ENCODE data around the gene EVA1B. TPM values are rescaled to one million over a fixed set of nuclear protein-coding genes. Genes with fewer than 3 reads are reported as not detected.
A peak's percentile ranks its signal among the peaks of the same experiment; 100 is the strongest.

EVA1B gene
- total RNA-seq, 1 experiment from 2014 or later, result 79.0 TPM

DNA sequence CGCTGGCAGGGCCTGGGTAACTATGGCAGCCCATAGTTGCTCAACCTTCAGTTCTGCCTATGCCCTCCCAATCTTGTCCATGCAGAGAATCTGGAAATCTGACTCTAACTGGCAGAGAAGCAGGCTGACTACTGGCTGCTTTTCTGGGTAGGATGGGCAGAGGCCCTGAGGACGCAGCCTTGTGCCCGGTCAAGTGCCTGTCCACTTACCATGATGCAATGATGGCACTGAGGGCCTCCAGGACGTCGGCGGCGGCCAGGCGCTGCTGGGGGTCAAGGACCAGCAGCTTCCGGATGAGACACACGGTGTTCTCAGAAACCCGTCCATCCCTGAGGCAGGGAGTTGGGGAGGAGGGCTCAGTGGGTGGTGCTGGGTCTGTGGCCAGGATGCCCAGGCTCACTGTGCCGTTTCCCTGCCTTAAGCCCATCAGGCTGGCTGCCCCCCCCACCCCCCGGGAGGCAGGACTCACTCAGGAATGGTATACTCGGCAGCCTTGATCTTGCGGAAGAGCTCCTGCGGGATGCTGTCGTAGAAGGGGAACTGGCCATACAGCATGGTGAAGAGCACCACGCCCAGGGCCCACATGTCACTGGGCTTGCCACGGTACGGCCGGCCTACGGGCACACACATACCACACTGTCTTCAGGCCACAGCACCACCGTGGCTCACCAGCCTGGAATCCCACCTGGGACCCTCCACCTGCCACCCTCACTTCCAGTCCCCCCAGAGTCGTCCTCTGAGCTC, 20.4 kb upstream of the EVA1B start:
- peaks cover 5% of the 10 kb centered on the region; the same call in 1 of the 2 replicates for H3K4me1 ChIP-seq (ENCODE audit: control insufficient read depth, insufficient read depth, low read length)
- in situ Hi-C loops (cut with HindIII; ENCODE audit: low pct_unique_long_range_greater_than_20kb, low sequenced_read_pairs), result no loop called here
- H3K9me3 ChIP-seq (ENCODE audit: control insufficient read depth, insufficient read depth, low read depth, low read length), result no peaks in the 10 kb centered on the region
- peaks cover 2% of the 10 kb centered on the region; the same call in 1 of the 2 replicates for H3K36me3 ChIP-seq (ENCODE audit: control insufficient read depth, insufficient read depth, low read length)
- H3K4me3 ChIP-seq (ENCODE audit: low read depth in 2 of 2, low read length in 2 of 2), result no peak overlapping the region
- ChIA-PET CTCF (interaction anchor here (0.6 to 1.5 kb wide), 4 partner anchors 21 to 63 kb away, joined by 3 to 11 read pairs (median 6); no protein-coding TSS in a partner anchor), POLR2A (interaction anchor here (0.6 kb wide), 1 partner anchor 76 kb away, joined by 5 read pairs; no protein-coding TSS in a partner anchor)
- DNase-seq (ENCODE audit: low read depth, low spot score) (no peak), ATAC-seq (no peak)
- TF ChIP-seq SIN3A (IDR thresholded peaks at IDR 0.05; ENCODE audit: borderline replicate concordance, insufficient read depth, low read depth, low read length) (no peak), TCF7L2 (IDR thresholded peaks at IDR 0.05; ENCODE audit: low read depth, low read length) (no peak), POLR2AphosphoS5 (IDR thresholded peaks at IDR 0.05; ENCODE audit: low read depth, low read length) (no peak)
- TF ChIP-seq, protein P1, sequence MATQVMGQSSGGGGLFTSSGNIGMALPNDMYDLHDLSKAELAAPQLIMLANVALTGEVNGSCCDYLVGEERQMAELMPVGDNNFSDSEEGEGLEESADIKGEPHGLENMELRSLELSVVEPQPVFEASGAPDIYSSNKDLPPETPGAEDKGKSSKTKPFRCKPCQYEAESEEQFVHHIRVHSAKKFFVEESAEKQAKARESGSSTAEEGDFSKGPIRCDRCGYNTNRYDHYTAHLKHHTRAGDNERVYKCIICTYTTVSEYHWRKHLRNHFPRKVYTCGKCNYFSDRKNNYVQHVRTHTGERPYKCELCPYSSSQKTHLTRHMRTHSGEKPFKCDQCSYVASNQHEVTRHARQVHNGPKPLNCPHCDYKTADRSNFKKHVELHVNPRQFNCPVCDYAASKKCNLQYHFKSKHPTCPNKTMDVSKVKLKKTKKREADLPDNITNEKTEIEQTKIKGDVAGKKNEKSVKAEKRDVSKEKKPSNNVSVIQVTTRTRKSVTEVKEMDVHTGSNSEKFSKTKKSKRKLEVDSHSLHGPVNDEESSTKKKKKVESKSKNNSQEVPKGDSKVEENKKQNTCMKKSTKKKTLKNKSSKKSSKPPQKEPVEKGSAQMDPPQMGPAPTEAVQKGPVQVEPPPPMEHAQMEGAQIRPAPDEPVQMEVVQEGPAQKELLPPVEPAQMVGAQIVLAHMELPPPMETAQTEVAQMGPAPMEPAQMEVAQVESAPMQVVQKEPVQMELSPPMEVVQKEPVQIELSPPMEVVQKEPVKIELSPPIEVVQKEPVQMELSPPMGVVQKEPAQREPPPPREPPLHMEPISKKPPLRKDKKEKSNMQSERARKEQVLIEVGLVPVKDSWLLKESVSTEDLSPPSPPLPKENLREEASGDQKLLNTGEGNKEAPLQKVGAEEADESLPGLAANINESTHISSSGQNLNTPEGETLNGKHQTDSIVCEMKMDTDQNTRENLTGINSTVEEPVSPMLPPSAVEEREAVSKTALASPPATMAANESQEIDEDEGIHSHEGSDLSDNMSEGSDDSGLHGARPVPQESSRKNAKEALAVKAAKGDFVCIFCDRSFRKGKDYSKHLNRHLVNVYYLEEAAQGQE (IDR thresholded peaks at IDR 0.05; ENCODE audit: insufficient read depth in 1 of 2, low read depth in 2 of 2, low read length in 1 of 2), result no peak
- TF ChIP-seq, protein P2, sequence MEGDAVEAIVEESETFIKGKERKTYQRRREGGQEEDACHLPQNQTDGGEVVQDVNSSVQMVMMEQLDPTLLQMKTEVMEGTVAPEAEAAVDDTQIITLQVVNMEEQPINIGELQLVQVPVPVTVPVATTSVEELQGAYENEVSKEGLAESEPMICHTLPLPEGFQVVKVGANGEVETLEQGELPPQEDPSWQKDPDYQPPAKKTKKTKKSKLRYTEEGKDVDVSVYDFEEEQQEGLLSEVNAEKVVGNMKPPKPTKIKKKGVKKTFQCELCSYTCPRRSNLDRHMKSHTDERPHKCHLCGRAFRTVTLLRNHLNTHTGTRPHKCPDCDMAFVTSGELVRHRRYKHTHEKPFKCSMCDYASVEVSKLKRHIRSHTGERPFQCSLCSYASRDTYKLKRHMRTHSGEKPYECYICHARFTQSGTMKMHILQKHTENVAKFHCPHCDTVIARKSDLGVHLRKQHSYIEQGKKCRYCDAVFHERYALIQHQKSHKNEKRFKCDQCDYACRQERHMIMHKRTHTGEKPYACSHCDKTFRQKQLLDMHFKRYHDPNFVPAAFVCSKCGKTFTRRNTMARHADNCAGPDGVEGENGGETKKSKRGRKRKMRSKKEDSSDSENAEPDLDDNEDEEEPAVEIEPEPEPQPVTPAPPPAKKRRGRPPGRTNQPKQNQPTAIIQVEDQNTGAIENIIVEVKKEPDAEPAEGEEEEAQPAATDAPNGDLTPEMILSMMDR (IDR thresholded peaks at IDR 0.05), result no peak
- no peaks in the 10 kb centered on the region for H3K27me3 ChIP-seq (ENCODE audit: control insufficient read depth, insufficient read depth, low read length)
- no TSS peak for BruUV-seq (replicated peaks)
- H3K27ac ChIP-seq (ENCODE audit: low read length), result no peak overlapping the region
- intact Hi-C loops (cut with micrococcal nuclease; ENCODE audit: unreplicated experiment), result loop anchor here (2.0 kb wide), 1 partner anchor 77 kb away; no protein-coding TSS in a partner anchor

DNA sequence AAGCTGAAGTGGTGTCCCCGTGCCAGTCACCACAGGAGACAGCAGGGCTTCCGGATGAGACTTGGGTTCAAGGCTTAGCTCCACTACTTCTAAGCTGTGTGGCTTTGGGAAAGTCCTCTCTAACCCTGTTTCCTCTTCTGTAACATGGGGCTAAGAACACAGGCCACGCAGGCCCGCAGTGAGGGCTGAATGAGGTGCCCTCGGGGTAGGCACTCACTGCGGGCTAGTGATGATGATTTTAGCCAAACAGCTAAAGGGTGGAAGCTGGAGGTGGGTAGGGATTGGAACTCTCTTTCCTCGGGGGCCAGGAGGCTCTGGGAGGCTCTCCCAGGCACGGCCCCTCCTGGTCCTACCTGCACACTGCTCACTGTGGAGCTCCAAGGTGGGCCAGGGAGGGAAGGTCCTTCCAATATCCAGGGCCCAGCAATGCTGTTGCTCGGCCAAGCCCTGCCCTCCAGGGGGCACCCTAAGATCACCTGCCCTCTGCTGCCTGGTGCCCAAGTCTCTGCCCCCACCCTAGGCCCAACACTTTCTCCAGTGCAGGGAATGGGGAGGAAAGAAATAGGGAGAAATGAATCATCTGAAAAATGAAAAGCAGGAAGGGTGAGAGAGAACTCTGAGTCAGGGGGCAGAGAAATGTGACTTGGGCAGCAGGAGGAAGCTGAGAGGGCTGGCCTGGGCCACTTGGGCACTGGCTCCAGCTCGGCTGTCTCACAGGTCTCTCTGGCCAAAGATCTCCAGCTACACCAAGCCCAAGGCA, 19.2 kb upstream of the EVA1B start:
- no peaks in the 10 kb centered on the region for H3K9me3 ChIP-seq (ENCODE audit: control insufficient read depth, insufficient read depth, low read depth, low read length)
- no peak for TF ChIP-seq TCF7L2 (IDR thresholded peaks at IDR 0.05; ENCODE audit: low read depth, low read length)
- TF ChIP-seq, protein P2 (IDR thresholded peaks at IDR 0.05), result peak; percentile 90; the same call in 1 of the 2 replicates
- TF ChIP-seq, protein P1 (IDR thresholded peaks at IDR 0.05; ENCODE audit: insufficient read depth in 1 of 2, low read depth in 2 of 2, low read length in 1 of 2), result no peak
- no TSS peak for BruUV-seq (replicated peaks)
- H3K4me1 ChIP-seq (ENCODE audit: control insufficient read depth, insufficient read depth, low read length), result peaks cover 5% of the 10 kb centered on the region; the same call in 1 of the 2 replicates
- ATAC-seq, result peak; percentile 82
- no peak overlapping the region for H3K4me3 ChIP-seq (ENCODE audit: low read depth in 2 of 2, low read length in 2 of 2)
- no peak overlapping the region for H3K27ac ChIP-seq (ENCODE audit: low read length)
- in situ Hi-C loops (cut with HindIII; ENCODE audit: low pct_unique_long_range_greater_than_20kb, low sequenced_read_pairs) (no loop called here), intact Hi-C loops (cut with micrococcal nuclease; ENCODE audit: unreplicated experiment) (loop anchor here (2.0 kb wide), 1 partner anchor 78 kb away; no protein-coding TSS in a partner anchor)
- CTCF ChIA-PET, result interaction anchor here (0.6 to 1.6 kb wide), 7 partner anchors 19 to 245 kb away, joined by 3 to 9 read pairs (median 3); no protein-coding TSS in a partner anchor
- no peaks in the 10 kb centered on the region for H3K27me3 ChIP-seq (ENCODE audit: control insufficient read depth, insufficient read depth, low read length)
- H3K36me3 ChIP-seq (ENCODE audit: control insufficient read depth, insufficient read depth, low read length), result peaks cover 2% of the 10 kb centered on the region; the same call in 1 of the 2 replicates
- DNase-seq (ENCODE audit: low read depth, low spot score), result peak; percentile 39
- POLR2A ChIA-PET, result no interaction called here
